DOHH2 (cell line): Measurements from ENCODE around the gene SLC12A4.

ENCODE experiments used
- H3F3A ChIP-seq: fragments of 200-600 bp; sonication (generic), shearing (Covaris generic); 2 replicates; pipeline ENCODE4 v1.6.0; 2016; ENCODE audit warnings: antibody characterized with exemption, mild to moderate bottlenecking; ENCODE audit not compliant: control insufficient read depth, insufficient read depth
- H3K27ac ChIP-seq: fragments of 200-600 bp; sonication (generic); 2 replicates; pipeline ENCODE4 v1.5.1; 2014; ENCODE audit warnings: low read depth, mild to moderate bottlenecking, low read length, moderate library complexity
- H3K27me3 ChIP-seq: fragments of 200-600 bp; sonication (generic); 2 replicates; pipeline ENCODE4 v1.6.1; 2014; ENCODE audit warnings: mild to moderate bottlenecking, low read length, mixed read lengths; ENCODE audit not compliant: control insufficient read depth
- H3K36me3 ChIP-seq: fragments of 200-600 bp; sonication (generic); 2 replicates; pipeline ENCODE4 v1.6.1; 2014; ENCODE audit warnings: mild to moderate bottlenecking, low read length, moderate library complexity, mixed read lengths; ENCODE audit not compliant: control insufficient read depth
- H3K4me1 ChIP-seq: fragments of 200-600 bp; sonication (generic); 2 replicates; pipeline ENCODE4 v1.6.1; 2014; ENCODE audit warnings: mild to moderate bottlenecking, low read length, mixed read lengths; ENCODE audit not compliant: control insufficient read depth
- H3K4me2 ChIP-seq: fragments of 200-600 bp; sonication (generic); 2 replicates; pipeline ENCODE4 v1.6.0; 2014; ENCODE audit warnings: mild to moderate bottlenecking, low read length, moderate library complexity
- H3K4me3 ChIP-seq: fragments of 200-600 bp; sonication (generic); 2 replicates; pipeline ENCODE4 v1.5.1; 2014; ENCODE audit warnings: mild to moderate bottlenecking, low read length, mixed read lengths
- H3K79me2 ChIP-seq: fragments of 200-600 bp; sonication (generic); 2 replicates; pipeline ENCODE4 v1.6.1; 2014; ENCODE audit warnings: mild to moderate bottlenecking, low read length, mixed read lengths; ENCODE audit not compliant: control insufficient read depth
- H3K9me2 ChIP-seq: fragments of 200-600 bp; sonication (generic); replicated peaks from 2 replicates; pipeline ENCODE4 v1.6.1; 2014; ENCODE audit warnings: mild to moderate bottlenecking, low read length, mixed read lengths; ENCODE audit not compliant: control insufficient read depth
- H3K9me3 ChIP-seq: fragments of 200-600 bp; sonication (generic); 2 replicates; pipeline ENCODE4 v1.6.1; 2014; ENCODE audit warnings: antibody characterized with exemption, low read length, mixed read lengths; ENCODE audit not compliant: control insufficient read depth, insufficient read depth
- H4K20me1 ChIP-seq: fragments of 200-600 bp; sonication (generic); 2 replicates; pipeline ENCODE4 v1.6.0; 2014; ENCODE audit warnings: low read depth, mild to moderate bottlenecking, antibody characterized with exemption, low read length, moderate library complexity; ENCODE audit not compliant: control insufficient read depth, insufficient read depth
- EZH2phosphoT487 ChIP-seq: fragments of 200-600 bp; sonication (generic); IDR thresholded peaks from 2 replicates; pipeline ENCODE4 v1.6.1; 2017; ENCODE audit warnings: borderline replicate concordance, mild to moderate bottlenecking, antibody characterized with exemption, low read length, moderate library complexity, mixed read lengths
- TF ChIP-seq, protein P1 (sequence below): fragments of 200-600 bp; sonication (generic); IDR thresholded peaks from one replicate; pipeline ENCODE4 v1.5.1; 2014; ENCODE audit warnings: antibody characterized with exemption, mild to moderate bottlenecking, low read depth, low read length; ENCODE audit not compliant: poor library complexity, severe bottlenecking

SLC12A4 gene

DNA sequence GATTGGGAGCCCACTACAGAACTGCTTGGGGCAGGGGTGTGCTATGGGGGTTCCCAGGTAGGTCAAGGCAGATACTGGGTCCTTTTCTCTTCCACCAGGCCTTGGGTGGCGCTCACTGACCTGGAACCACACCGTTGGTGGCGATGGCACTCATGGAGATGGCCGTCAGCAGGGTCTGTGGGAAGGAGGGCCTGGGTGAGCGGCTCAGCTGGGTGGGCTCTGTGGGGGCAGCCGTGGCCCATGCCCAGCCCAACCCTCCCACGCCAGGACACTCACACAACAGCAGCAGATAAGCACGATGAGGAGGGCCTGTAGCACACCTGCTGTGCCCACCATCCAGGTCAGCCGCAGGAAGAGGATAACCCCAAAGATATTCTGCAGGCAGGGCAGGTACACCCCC is 10.8 kb downstream of the SLC12A4 start:
- no peaks in the 10 kb centered on the region for H3K27me3 ChIP-seq
- H3F3A ChIP-seq: no peaks in the 10 kb centered on the region
- no peak overlapping the region for H3K27ac ChIP-seq
- H3K9me2 ChIP-seq: no peaks in the 10 kb centered on the region
- no peak overlapping the region for H3K4me3 ChIP-seq
- no peaks in the 10 kb centered on the region for H4K20me1 ChIP-seq
- H3K36me3 ChIP-seq: no peaks in the 10 kb centered on the region; the same call in 1 of the 2 replicates
- TF ChIP-seq, protein P1, sequence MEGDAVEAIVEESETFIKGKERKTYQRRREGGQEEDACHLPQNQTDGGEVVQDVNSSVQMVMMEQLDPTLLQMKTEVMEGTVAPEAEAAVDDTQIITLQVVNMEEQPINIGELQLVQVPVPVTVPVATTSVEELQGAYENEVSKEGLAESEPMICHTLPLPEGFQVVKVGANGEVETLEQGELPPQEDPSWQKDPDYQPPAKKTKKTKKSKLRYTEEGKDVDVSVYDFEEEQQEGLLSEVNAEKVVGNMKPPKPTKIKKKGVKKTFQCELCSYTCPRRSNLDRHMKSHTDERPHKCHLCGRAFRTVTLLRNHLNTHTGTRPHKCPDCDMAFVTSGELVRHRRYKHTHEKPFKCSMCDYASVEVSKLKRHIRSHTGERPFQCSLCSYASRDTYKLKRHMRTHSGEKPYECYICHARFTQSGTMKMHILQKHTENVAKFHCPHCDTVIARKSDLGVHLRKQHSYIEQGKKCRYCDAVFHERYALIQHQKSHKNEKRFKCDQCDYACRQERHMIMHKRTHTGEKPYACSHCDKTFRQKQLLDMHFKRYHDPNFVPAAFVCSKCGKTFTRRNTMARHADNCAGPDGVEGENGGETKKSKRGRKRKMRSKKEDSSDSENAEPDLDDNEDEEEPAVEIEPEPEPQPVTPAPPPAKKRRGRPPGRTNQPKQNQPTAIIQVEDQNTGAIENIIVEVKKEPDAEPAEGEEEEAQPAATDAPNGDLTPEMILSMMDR: no peak
- TF ChIP-seq EZH2phosphoT487: no peak
- H3K4me1 ChIP-seq: no peaks in the 10 kb centered on the region
- H3K4me2 ChIP-seq: no peak overlapping the region
- H3K9me3 ChIP-seq: no peaks in the 10 kb centered on the region
- H3K79me2 ChIP-seq: no peaks in the 10 kb centered on the region

- Histone ChIP-seq H3K79me2 (no peaks in the 10 kb centered on the region), H3K27ac (no peak overlapping the region), H3K9me3 (no peaks in the 10 kb centered on the region), H3K4me1 (no peaks in the 10 kb centered on the region), H3F3A (no peaks in the 10 kb centered on the region), H4K20me1 (no peaks in the 10 kb centered on the region), H3K36me3 (no peaks in the 10 kb centered on the region; the same call in 1 of the 2 replicates), H3K4me3 (no peak overlapping the region), H3K9me2 (no peaks in the 10 kb centered on the region), H3K4me2 (no peak overlapping the region), H3K27me3 (no peaks in the 10 kb centered on the region)
- no peak for TF ChIP-seq EZH2phosphoT487
- TF ChIP-seq, protein P1: no peak
Measured at GRCh38 chr16:67954421-67955196, 13.8 kb downstream of the SLC12A4 start.

GRCh38 chr16:67953641-67954375 is 14.6 kb downstream of the SLC12A4 start:
- H3F3A ChIP-seq: no peaks in the 10 kb centered on the region
- no peaks in the 10 kb centered on the region for H3K79me2 ChIP-seq
- H3K27ac ChIP-seq: no peak overlapping the region
- no peak overlapping the region for H3K4me2 ChIP-seq
- H3K36me3 ChIP-seq: no peaks in the 10 kb centered on the region; the same call in 1 of the 2 replicates
- H3K27me3 ChIP-seq: no peaks in the 10 kb centered on the region
- H4K20me1 ChIP-seq: no peaks in the 10 kb centered on the region
- no peaks in the 10 kb centered on the region for H3K9me2 ChIP-seq
- no peaks in the 10 kb centered on the region for H3K4me1 ChIP-seq
- no peak overlapping the region for H3K4me3 ChIP-seq
- H3K9me3 ChIP-seq: no peaks in the 10 kb centered on the region
- TF ChIP-seq EZH2phosphoT487: no peak
- TF ChIP-seq, protein P1: no peak
